Inflammatory macrophage treated with lipopolysaccharide for 1 hour (primary cell): Measurements from ENCODE around the gene BAIAP2L2.
"Not testable (repeated sequence)": the region's sequence is repeated elsewhere in the genome, so short reads cannot be mapped to it uniquely, and the experiment has no call there.

Source experiments
- DNase-seq, 2 donors: peaks; one replicate each; pipeline ENCODE4 v3.0.0-alpha.2; 2020 to 2022

Gene BAIAP2L2

GRCh38 chr22:38126928-38127668, 16.6 kb upstream of the BAIAP2L2 start:
- no peak for DNase-seq

GRCh38 chr22:38125751-38126201, 15.3 kb upstream of the BAIAP2L2 start:
- DNase-seq = no peak

DNA sequence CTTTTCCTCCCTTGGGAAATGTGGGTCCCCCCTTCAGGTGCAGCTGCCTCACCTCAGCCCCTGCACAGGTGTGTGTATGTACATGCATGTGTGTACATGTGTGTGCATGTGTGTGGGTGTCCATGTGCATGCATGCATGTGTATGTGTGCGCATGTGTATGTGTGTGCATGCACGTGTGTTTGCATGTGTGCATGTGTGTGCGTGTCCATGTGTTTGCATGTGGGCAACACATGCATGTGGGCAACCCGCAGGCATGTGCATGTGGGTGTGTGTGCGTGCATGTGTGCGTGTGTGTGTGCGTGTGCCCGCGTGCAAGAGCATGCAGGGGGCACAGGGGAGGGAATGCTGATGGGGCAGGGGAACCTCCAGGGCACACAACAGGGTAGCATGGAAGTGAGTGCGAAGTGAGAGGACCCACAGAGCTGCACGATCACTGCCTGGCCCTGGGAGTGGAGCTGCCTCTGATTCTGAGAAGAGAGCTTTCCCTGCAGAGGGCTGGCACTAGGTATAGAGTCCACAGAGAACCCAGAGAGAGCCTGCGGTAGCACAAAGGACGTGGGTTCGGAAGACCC, 14.6 kb upstream of the BAIAP2L2 start:
- no peak for DNase-seq

- DNase-seq = no peak
Observed at GRCh38 chr22:38124236-38124974, 13.9 kb upstream of the BAIAP2L2 start.

DNA sequence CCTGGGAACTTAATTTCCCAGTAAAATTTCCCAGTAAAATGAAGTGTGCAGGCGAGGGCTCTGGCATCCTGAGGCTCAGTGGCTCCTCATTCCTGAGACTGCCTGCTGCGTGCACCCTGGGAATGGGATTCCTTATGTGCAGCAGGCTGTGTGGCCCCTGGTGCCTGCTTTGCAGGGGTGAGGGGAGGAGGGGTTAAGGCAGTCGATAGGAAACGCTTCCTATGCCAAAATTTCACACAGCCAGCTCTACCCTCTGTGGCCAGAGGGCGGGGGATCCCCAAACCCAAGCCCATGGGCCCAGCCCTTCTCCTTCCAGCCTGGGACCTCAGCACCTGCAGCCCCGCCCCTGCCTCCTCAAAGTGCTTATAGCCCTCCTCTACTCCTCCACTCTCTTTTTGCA, 12.1 kb upstream of the BAIAP2L2 start:
- DNase-seq = no peak

DNA sequence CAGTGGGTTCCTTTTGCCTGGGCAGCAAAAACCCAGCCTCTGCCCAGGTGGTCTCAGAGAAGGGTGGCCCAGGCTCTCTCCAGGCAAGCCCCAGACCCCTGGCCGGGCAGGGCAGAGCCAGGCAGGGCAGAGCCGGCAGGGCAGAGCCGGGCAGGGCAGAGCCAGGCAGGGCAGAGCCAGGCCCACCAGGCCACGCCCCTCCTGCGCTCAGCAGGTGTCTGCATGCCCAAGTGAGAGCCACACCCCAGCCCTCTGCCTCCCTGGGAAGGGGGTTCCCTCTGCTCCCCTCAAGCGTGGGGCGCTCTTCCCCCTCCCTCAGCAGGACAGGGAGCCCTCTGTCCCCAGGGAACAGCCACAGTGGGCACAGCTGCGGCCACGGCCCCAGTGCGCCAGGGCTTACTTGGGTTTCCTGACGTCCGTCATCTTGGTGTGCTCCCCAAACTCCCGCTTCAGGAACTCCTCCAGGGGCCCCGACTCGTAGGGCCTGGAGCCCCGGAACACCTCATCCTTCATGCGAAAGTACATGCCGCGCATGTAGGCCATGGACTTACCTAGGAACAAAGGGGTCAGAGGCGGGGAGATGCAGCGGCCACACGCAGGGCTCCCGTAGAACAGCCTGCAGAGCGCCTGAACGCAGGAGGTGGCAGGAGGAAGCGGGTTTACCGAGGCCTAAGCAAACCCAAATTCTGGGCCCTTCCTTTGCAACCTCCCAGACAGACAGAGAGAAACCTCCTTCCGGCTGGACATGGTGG, 10.1 kb upstream of the BAIAP2L2 start:
- no peak for DNase-seq

DNA sequence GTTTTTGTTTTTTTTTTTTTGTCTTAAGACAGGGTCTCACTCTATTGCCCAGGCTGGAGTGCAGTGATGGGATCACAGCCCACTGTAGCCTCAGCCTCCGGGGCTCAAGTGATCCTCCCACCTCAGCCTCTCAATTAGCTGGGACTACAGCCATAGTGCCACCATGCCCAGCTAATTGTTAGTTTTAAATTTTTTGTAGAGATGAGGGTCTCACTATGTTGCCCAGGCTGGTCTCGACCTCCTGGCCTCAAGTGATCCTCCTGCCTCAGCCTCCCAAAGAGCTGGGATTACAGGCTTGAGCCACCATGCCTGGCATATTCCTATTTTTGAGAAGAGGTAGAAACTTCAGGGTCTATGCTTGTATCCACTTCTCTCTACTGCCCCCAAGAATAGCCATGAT, 8.3 kb upstream of the BAIAP2L2 start:
- DNase-seq = not testable (repeated sequence)

- no peak for DNase-seq
Observed at GRCh38 chr22:38118182-38118581, 7.7 kb upstream of the BAIAP2L2 start.

DNA sequence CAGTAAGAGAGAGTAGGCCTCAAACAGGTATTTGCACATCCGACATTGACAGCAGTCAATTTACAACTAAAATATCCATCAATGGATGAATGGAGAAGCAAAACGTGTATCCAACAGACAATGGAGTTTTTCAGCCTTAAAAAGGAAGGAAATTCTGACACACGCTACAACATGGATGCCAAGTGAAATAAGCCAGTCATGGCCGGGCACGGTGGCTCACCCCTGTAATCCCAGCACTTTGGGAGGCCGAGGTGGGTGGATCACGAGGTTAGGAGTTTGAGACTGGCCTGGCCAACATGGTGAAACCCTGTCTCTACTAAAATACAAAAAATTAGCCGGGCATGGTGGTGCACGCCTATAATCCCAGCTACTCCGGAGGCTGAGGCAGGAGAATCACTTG, 7.1 kb upstream of the BAIAP2L2 start:
- DNase-seq = not testable (repeated sequence)

- no peak for DNase-seq
Observed at GRCh38 chr22:38115423-38116205, 5.1 kb upstream of the BAIAP2L2 start.

DNA sequence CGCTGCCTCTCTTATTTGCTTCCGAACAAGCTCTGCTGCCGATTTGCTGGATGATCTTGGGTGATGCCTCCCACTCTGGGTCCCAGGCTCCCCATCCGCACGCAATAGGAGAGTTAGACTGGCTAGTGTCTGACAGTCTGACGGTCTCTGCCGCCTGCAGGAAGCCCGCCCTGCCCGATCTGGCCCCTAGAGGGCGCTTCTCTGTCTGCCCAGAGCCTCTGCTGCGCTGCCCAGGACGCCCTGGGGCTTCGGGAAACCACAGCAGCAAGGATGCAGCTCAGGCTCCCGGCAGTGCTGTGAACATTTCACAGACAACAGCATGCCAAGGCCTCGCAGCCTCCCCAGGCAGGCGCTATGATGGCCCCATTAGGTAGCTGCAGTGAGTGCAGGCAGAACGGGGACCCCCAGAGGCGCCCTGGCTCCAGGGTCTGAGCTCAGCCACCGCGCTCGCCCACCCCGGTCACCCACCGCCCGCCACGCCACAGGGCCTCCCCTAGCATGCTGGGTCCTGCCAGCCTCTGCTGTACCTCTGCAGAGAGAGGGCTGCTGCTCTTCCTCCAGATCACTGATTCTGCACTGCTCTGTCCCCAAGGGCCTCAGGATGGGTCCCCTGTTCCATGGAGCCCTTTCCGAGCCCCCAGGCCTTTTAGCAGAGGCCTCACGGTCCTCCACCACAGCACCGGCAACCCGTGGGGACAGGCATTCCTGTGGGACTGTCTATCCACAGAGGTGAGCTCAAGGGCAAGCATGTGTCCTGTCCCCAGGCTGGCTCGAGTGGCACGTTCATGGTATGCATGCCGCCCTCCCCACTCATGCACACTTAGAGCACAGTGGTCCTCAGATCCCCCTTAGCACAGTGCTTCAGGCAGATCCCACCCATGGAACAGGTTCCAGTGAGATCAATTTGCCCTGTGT, 4.3 kb upstream of the BAIAP2L2 start:
- DNase-seq = peak; percentile 61 to 95

DNA sequence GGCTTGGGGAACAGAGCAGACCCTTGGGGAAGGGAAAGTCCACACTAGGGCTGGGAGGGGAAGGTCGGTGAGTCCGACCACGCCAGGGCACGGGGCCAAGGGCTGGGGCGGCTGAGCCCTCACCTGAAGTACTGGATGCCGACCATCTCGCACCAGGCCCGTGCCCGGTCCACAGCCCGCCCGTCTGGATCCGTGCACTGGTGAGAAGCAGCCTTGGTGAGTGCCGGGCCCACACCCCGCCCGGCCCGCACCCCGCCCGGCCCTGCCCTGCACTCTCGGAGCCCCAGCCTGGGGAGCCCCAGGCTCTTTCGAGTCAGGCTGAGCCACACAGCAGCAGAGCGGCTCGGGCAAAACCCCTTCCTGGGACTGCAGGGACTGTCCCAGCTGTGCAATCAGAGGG, 1.9 kb upstream of the BAIAP2L2 start:
- no peak for DNase-seq

DNA sequence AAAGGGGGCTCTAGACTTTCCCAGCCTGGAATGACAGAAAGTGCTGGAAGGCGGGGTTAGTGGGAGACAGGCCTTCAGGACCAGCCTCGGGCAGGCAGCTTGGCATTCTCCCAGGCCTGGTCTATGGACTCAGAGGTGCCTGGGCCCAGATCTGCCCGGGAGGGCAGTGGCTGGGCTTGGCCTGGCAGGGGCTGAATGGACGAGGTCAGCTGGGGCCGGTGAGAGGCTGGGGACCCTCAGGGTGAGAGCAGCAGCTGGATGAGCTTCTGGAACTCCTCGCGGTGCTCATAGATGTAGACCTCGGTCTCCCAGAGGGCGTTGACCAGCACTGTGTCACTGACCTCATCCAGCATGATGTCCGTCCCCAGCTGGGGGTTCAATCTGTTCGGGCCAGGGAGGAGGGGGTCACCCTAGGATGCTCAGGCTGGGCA, 1.5 kb upstream of the BAIAP2L2 start:
- no peak for DNase-seq

GRCh38 chr22:38110863-38111852, 674 bp upstream of the BAIAP2L2 start:
- DNase-seq = no peak

GRCh38 chr22:38109371-38110001, 998 bp downstream of the BAIAP2L2 start:
- no peak for DNase-seq

DNA sequence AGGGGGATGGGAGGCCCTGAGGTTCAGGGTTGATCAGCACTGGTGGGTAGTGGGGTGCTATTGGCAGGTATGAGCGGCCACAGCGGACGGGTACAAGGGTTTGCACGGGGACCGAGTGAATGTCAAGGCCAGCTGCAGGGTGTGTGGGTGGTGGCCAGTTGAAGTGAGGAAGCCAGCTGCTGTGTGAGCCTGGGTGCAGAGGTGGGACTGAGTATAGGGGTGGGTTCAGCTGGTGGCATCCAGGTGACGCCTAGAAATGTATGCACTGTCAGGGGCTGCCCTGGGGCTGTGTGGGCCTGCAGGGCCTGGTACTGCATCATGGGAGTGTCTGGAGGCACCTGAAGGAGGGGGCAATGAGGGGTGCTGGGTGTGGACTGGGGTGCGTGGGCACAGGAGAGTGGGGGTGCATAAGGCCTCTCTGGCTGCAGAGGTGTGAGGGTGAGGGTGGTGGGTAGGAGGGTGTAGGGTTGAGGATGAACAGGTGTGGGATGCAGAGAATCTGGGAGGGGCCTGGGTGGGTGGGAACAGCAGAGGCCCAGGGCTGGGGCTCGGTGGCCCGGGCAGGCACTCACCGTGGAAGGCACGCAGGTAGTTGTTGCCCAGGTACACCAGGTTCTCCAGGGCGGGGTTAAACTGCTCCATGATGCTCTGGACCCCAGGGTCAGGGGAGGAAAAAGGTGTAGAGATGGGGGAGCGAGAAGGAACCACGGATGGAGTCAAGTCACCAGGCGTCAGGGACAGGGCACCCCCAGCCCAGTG, 1.7 kb downstream of the BAIAP2L2 start:
- DNase-seq = no peak

DNA sequence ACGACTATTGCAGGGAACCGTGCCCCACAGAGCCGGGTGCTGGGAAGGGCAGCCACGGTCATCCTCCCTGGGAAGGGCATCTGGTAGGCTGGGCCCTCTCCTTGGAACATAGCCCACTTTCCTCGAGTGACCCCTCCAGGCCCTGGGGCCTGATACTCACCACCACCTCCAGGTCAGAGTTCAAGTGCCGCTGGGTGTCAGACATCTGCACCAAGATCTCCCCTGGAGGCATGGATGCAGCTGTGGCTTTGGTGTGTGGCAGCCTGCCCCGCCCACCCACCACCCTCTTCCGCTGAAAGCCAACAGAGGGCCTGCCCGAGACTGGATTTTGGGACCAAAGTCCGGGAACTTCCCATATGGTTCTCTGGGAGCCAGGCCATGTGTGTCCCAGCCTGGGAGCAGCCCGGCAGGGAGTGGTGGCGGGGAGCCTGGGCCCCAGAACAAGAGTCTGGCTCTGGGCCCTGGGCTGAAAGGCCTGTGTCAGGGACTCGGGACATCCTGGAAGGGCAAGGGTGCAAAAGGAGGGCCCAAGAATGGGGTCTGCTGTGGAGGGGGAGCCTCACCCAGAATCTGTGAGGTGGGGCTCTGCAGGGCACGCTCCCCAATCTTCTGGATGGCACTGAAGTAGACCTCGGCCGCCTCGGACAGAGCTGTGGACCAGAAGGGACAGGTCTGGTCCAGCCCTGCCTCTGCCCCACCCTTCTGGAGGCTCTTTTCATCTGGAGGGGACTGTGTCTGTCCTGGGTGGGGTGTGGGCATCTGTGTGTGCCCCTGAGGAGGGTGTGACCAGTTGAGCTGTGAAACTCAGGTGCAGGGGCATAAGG, 2.6 kb downstream of the BAIAP2L2 start:
- DNase-seq = no peak
